Smooth muscle cell (in vitro differentiated cells): ENCODE data around the gene TXLNG. TPM values are rescaled to one million over a fixed set of nuclear protein-coding genes. Genes with fewer than 3 reads are reported as not detected.

Experiments used
- DNase-seq: peaks from one replicate; lab custom pipeline; 2025; ENCODE audit not compliant: unreplicated experiment; lab: John Stamatoyannopoulos, UW
- H2AFZ ChIP-seq: fragments of 200-600 bp; sonication (generic); 2 replicates; pipeline ENCODE4 v1.6.0; 2016; ENCODE audit warnings: antibody characterized with exemption, low read depth, mild to moderate bottlenecking
- H3F3A ChIP-seq: fragments of 200-600 bp; sonication (generic); 2 replicates; pipeline ENCODE4 v1.6.0; 2017; ENCODE audit warnings: antibody characterized with exemption, low read depth
- H3K27ac ChIP-seq: fragments of 200-600 bp; sonication (generic); 2 replicates; pipeline ENCODE4 v1.5.1; 2016; ENCODE audit warnings: low read depth, mild to moderate bottlenecking
- H3K27me3 ChIP-seq: fragments of 200-600 bp; sonication (generic); 2 replicates; pipeline ENCODE4 v1.6.1; 2016; ENCODE audit warnings: low read depth, mild to moderate bottlenecking
- H3K36me3 ChIP-seq: fragments of 200-600 bp; sonication (generic); 2 replicates; pipeline ENCODE4 v1.5.1; 2016; ENCODE audit warnings: low read depth
- H3K4me1 ChIP-seq: fragments of 200-600 bp; sonication (generic); 2 replicates; pipeline ENCODE4 v1.5.1; 2016; ENCODE audit warnings: low read depth
- H3K4me2 ChIP-seq: fragments of 200-600 bp; sonication (generic); 2 replicates; pipeline ENCODE4 v1.6.0; 2016; ENCODE audit warnings: mild to moderate bottlenecking
- H3K4me3 ChIP-seq: fragments of 200-600 bp; sonication (generic); 2 replicates; pipeline ENCODE4 v1.5.1; 2016; ENCODE audit warnings: mild to moderate bottlenecking
- H3K79me2 ChIP-seq: fragments of 200-600 bp; sonication (generic); 2 replicates; pipeline ENCODE4 v1.6.0; 2016; ENCODE audit warnings: low read depth, mild to moderate bottlenecking
- H3K9ac ChIP-seq: fragments of 200-600 bp; sonication (generic); 2 replicates; pipeline ENCODE4 v1.6.0; 2016; ENCODE audit warnings: low read depth
- H3K9me3 ChIP-seq: fragments of 200-600 bp; sonication (generic); replicated peaks from 2 replicates; pipeline ENCODE4 v1.5.1; 2016; ENCODE audit warnings: low read depth
- H4K20me1 ChIP-seq: fragments of 200-600 bp; sonication (generic); 2 replicates; pipeline ENCODE4 v1.6.0; 2016; ENCODE audit warnings: low read depth
- CTCF ChIP-seq: fragments of 200-600 bp; sonication (generic); IDR thresholded peaks from 2 replicates; pipeline ENCODE4 v1.5.1; 2017; ENCODE audit warnings: borderline replicate concordance, mild to moderate bottlenecking, antibody characterized with exemption; ENCODE audit not compliant: insufficient read depth, poor library complexity, severe bottlenecking
- WGBS: methylation state at CpG from one replicate; pipeline ENCODE4 v1.1.7; 2016; ENCODE audit warnings: low lambda C conversion rate; 5-methylcytosine and 5-hydroxymethylcytosine counted together
- polyA plus RNA-seq: library from polyadenylated mRNA; unstranded; fragments of >200 nt; fragmentation: Nextera tagmentation; extraction: Ambion mirVana; gene quantifications from 2 replicates; pipeline ENCODE4 v1.2.1, GENCODE V29; 2016
- total RNA-seq: library from RNA; depleted of rRNA; stranded (reverse); fragments of >200 nt; gene quantifications from 2 replicates; pipeline ENCODE4 v1.2.3, GENCODE V29; 2014

The TXLNG gene
- total and polyA plus RNA-seq, 2 experiments from 2014 or later: 5.7 to 19.6 TPM

- Histone ChIP-seq H4K20me1 (no peaks in the 10 kb centered on the region), H3K9ac (peak overlapping the region; percentile 92), H2AFZ (peak overlapping the region; percentile 33), H3K4me3 (peak overlapping the region; percentile 17), H3K79me2 (no peaks in the 10 kb centered on the region), H3K9me3 (no peaks in the 10 kb centered on the region), H3K4me2 (peak overlapping the region; percentile 67), H3K27ac (peak overlapping the region; percentile 94), H3K27me3 (no peaks in the 10 kb centered on the region), H3K4me1 (peaks cover 12% of the 10 kb centered on the region), H3K36me3 (no peaks in the 10 kb centered on the region), H3F3A (no peaks in the 10 kb centered on the region)
- peak; percentile 6 for DNase-seq
- WGBS: 20% methylated on average over 16 of the region's 16 CpGs
- TF ChIP-seq CTCF: no peak
Observed at GRCh38 chrX:16771483-16772398, 14.5 kb upstream of the TXLNG start.

GRCh38 chrX:16772460-16772859 lies 13.8 kb upstream of the TXLNG start:
- peak overlapping the region; percentile 67 for H3K4me2 ChIP-seq
- peak overlapping the region; percentile 17 for H3K4me3 ChIP-seq
- H3K27me3 ChIP-seq: no peaks in the 10 kb centered on the region
- H2AFZ ChIP-seq: peak overlapping the region; percentile 33
- no peak for TF ChIP-seq CTCF
- no peaks in the 10 kb centered on the region for H3K79me2 ChIP-seq
- peaks cover 12% of the 10 kb centered on the region for H3K4me1 ChIP-seq
- no peaks in the 10 kb centered on the region for H3K36me3 ChIP-seq
- no peak for DNase-seq
- 87% methylated on average over 6 of the region's 6 CpGs for WGBS
- peak overlapping the region; percentile 94 for H3K27ac ChIP-seq
- no peaks in the 10 kb centered on the region for H4K20me1 ChIP-seq
- H3K9ac ChIP-seq: no peak overlapping the region
- no peaks in the 10 kb centered on the region for H3F3A ChIP-seq
- no peaks in the 10 kb centered on the region for H3K9me3 ChIP-seq

GRCh38 chrX:16774746-16775145 lies 11.5 kb upstream of the TXLNG start:
- Histone ChIP-seq H3K27me3 (no peaks in the 10 kb centered on the region), H3K9me3 (no peaks in the 10 kb centered on the region), H3K4me2 (no peak overlapping the region), H3K9ac (no peak overlapping the region), H2AFZ (no peak overlapping the region), H3K27ac (no peak overlapping the region), H3K4me1 (peaks cover 12% of the 10 kb centered on the region), H4K20me1 (no peaks in the 10 kb centered on the region), H3F3A (no peaks in the 10 kb centered on the region), H3K36me3 (no peaks in the 10 kb centered on the region), H3K4me3 (no peak overlapping the region), H3K79me2 (no peaks in the 10 kb centered on the region)
- TF ChIP-seq CTCF: no peak
- no peak for DNase-seq
- 97% methylated on average over 2 of the region's 2 CpGs for WGBS
